K562 (cell line): Measurements from ENCODE around the gene CKM. TPM values are rescaled to one million over a fixed set of nuclear protein-coding genes. Genes with fewer than 3 reads are reported as not detected.

Experiments
- KDM5B ChIP-seq: fragments of 200-600 bp; sonication (generic); IDR thresholded peaks from 2 replicates; pipeline ENCODE4 v1.6.1; 2012; ENCODE audit warnings: low read depth, mild to moderate bottlenecking, moderate library complexity, low read length, control low read depth, inconsistent platforms; ENCODE audit not compliant: insufficient replicate concordance
- ZNF584 ChIP-seq: fragments of 200-800 bp; sonication (Bioruptor generic); IDR thresholded peaks from 2 replicates; pipeline ENCODE4 v1.6.1; 2016; ENCODE audit warnings: low read depth, mild to moderate bottlenecking, missing genetic modification characterization, missing compliant biosample characterization
- polyA plus RNA-seq, 8 experiments: library from polyadenylated mRNA; depleted of rRNA in 4 of 8; stranded (reverse) in 5 of 8; unstranded in 3 of 8; fragments of >200 nt; fragmentation: Nextera tagmentation in 2 of 8; fragmentation: Illumina TruSeq in 1 of 8; extraction: Ambion mirVana in 2 of 8; extraction: Trizol in 1 of 8; gene quantifications; 2 replicates each; pipeline versions ENCODE4 v1.2.1 to v1.2.3, GENCODE V29; 2011 to 2014; ENCODE audit warnings: inconsistent platforms in 1 of 8, missing spikeins in 1 of 8
- total RNA-seq, 7 experiments: library from RNA; depleted of rRNA in 6 of 7; stranded (reverse); fragments of >200 nt in 6 of 7; fragmentation: Illumina TruSeq in 2 of 7; extraction: Trizol in 2 of 7; gene quantifications; 2 replicates each; pipeline versions ENCODE4 v1.2.1 to v1.2.3, GENCODE V29; 2011 to 2021; ENCODE audit warnings: low replicate concordance in 1 of 7
- TF ChIP-seq, protein P1 (sequence below): fragments of 450-650 bp; IDR thresholded peaks from 2 replicates; pipeline ENCODE4 v1.6.1; 2016; ENCODE audit warnings: mild to moderate bottlenecking, moderate library complexity
- TF ChIP-seq, protein P2 (sequence below), 2 experiments: fragments of 450-650 bp; IDR thresholded peaks; 2 replicates each; pipeline ENCODE4 v1.6.1; 2018; ENCODE audit warnings: mild to moderate bottlenecking in 2 of 2, low read depth in 1 of 2; ENCODE audit not compliant: partially characterized antibody in 2 of 2

Gene CKM
- total and polyA plus RNA-seq, 9 of the 15 experiments (the other 6 are each of a cell fraction or from before 2014, with no cell fraction given) = 0.06 to 0.17 (median 0.09) TPM; not detected in 4

DNA sequence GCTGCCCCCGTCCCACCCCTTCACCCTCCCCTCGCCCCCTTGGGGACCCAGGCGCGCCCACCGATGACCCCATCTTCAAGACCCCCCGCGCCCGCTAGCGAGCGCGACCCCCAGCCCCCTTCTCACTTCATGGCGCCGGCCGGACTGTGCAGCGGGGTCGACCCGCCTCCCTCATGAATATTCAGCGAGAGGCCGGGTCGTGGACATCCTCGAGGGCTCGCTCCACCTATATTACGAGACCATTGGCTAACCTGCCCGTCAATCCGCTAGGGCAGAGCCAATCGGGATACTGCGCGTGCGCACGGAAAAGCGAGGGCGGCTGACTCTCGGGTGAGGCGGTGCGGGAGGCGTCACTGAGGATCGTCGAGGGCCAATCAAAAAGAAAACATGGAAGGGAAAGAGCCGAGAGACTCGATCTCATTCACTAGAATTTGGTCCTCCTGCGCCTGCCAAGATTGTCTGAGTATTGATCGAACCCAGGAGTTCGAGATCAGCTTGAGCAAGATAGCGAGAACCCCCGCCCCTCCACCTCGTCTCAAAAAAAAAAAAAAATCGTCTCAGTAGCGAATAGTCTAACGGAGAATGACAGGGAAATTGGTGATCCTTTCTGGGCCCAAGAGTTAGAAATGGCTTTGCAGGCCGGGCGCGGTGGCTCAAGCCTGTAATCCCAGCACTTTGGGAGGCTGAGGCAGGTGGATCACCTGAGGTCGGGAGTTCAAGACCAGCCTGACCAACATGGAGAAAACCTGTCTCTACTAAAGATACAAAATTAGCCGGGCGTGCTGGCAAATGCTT is 47.9 kb upstream of the CKM start, which contains the start of gene ERCC2 (continued):
- TF ChIP-seq, protein P1, sequence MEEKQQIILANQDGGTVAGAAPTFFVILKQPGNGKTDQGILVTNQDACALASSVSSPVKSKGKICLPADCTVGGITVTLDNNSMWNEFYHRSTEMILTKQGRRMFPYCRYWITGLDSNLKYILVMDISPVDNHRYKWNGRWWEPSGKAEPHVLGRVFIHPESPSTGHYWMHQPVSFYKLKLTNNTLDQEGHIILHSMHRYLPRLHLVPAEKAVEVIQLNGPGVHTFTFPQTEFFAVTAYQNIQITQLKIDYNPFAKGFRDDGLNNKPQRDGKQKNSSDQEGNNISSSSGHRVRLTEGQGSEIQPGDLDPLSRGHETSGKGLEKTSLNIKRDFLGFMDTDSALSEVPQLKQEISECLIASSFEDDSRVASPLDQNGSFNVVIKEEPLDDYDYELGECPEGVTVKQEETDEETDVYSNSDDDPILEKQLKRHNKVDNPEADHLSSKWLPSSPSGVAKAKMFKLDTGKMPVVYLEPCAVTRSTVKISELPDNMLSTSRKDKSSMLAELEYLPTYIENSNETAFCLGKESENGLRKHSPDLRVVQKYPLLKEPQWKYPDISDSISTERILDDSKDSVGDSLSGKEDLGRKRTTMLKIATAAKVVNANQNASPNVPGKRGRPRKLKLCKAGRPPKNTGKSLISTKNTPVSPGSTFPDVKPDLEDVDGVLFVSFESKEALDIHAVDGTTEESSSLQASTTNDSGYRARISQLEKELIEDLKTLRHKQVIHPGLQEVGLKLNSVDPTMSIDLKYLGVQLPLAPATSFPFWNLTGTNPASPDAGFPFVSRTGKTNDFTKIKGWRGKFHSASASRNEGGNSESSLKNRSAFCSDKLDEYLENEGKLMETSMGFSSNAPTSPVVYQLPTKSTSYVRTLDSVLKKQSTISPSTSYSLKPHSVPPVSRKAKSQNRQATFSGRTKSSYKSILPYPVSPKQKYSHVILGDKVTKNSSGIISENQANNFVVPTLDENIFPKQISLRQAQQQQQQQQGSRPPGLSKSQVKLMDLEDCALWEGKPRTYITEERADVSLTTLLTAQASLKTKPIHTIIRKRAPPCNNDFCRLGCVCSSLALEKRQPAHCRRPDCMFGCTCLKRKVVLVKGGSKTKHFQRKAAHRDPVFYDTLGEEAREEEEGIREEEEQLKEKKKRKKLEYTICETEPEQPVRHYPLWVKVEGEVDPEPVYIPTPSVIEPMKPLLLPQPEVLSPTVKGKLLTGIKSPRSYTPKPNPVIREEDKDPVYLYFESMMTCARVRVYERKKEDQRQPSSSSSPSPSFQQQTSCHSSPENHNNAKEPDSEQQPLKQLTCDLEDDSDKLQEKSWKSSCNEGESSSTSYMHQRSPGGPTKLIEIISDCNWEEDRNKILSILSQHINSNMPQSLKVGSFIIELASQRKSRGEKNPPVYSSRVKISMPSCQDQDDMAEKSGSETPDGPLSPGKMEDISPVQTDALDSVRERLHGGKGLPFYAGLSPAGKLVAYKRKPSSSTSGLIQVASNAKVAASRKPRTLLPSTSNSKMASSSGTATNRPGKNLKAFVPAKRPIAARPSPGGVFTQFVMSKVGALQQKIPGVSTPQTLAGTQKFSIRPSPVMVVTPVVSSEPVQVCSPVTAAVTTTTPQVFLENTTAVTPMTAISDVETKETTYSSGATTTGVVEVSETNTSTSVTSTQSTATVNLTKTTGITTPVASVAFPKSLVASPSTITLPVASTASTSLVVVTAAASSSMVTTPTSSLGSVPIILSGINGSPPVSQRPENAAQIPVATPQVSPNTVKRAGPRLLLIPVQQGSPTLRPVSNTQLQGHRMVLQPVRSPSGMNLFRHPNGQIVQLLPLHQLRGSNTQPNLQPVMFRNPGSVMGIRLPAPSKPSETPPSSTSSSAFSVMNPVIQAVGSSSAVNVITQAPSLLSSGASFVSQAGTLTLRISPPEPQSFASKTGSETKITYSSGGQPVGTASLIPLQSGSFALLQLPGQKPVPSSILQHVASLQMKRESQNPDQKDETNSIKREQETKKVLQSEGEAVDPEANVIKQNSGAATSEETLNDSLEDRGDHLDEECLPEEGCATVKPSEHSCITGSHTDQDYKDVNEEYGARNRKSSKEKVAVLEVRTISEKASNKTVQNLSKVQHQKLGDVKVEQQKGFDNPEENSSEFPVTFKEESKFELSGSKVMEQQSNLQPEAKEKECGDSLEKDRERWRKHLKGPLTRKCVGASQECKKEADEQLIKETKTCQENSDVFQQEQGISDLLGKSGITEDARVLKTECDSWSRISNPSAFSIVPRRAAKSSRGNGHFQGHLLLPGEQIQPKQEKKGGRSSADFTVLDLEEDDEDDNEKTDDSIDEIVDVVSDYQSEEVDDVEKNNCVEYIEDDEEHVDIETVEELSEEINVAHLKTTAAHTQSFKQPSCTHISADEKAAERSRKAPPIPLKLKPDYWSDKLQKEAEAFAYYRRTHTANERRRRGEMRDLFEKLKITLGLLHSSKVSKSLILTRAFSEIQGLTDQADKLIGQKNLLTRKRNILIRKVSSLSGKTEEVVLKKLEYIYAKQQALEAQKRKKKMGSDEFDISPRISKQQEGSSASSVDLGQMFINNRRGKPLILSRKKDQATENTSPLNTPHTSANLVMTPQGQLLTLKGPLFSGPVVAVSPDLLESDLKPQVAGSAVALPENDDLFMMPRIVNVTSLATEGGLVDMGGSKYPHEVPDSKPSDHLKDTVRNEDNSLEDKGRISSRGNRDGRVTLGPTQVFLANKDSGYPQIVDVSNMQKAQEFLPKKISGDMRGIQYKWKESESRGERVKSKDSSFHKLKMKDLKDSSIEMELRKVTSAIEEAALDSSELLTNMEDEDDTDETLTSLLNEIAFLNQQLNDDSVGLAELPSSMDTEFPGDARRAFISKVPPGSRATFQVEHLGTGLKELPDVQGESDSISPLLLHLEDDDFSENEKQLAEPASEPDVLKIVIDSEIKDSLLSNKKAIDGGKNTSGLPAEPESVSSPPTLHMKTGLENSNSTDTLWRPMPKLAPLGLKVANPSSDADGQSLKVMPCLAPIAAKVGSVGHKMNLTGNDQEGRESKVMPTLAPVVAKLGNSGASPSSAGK = no peak; the same call in 1 of the 2 replicates
- peak; percentile 77 for TF ChIP-seq KDM5B
- TF ChIP-seq, protein P2, sequence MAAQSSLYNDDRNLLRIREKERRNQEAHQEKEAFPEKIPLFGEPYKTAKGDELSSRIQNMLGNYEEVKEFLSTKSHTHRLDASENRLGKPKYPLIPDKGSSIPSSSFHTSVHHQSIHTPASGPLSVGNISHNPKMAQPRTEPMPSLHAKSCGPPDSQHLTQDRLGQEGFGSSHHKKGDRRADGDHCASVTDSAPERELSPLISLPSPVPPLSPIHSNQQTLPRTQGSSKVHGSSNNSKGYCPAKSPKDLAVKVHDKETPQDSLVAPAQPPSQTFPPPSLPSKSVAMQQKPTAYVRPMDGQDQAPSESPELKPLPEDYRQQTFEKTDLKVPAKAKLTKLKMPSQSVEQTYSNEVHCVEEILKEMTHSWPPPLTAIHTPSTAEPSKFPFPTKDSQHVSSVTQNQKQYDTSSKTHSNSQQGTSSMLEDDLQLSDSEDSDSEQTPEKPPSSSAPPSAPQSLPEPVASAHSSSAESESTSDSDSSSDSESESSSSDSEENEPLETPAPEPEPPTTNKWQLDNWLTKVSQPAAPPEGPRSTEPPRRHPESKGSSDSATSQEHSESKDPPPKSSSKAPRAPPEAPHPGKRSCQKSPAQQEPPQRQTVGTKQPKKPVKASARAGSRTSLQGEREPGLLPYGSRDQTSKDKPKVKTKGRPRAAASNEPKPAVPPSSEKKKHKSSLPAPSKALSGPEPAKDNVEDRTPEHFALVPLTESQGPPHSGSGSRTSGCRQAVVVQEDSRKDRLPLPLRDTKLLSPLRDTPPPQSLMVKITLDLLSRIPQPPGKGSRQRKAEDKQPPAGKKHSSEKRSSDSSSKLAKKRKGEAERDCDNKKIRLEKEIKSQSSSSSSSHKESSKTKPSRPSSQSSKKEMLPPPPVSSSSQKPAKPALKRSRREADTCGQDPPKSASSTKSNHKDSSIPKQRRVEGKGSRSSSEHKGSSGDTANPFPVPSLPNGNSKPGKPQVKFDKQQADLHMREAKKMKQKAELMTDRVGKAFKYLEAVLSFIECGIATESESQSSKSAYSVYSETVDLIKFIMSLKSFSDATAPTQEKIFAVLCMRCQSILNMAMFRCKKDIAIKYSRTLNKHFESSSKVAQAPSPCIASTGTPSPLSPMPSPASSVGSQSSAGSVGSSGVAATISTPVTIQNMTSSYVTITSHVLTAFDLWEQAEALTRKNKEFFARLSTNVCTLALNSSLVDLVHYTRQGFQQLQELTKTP (IDR thresholded peaks at IDR 0.05; ENCODE audit: low read depth in 1 of 2, partially characterized antibody in 2 of 2) = peak in 1 of 2 experiments; percentile 64
- TF ChIP-seq ZNF584 (CRISPR knock-in tag) = no peak
